Type B pancreatic cell (in vitro differentiated cells): Measurements from ENCODE around the gene TCF7L2. TPM values are rescaled to one million over a fixed set of nuclear protein-coding genes. Genes with fewer than 3 reads are reported as not detected.

ENCODE experiments used
- DNase-seq: peaks from one replicate; pipeline ENCODE4 v3.0.0; 2021; ENCODE audit warnings: mixed read lengths; ENCODE audit not compliant: unreplicated experiment; ENCODE audit errors: extremely low spot score
- H3K27ac Mint-ChIP-seq: 2 replicates; pipeline ENCODE4 v1.8.0; 2021; ENCODE audit warnings: mild to moderate bottlenecking, mixed read lengths
- H3K27me3 Mint-ChIP-seq: 2 replicates; pipeline ENCODE4 v1.8.0; 2021; ENCODE audit warnings: mixed read lengths
- H3K36me3 Mint-ChIP-seq: 2 replicates; pipeline ENCODE4 v1.8.0; 2021; ENCODE audit warnings: mixed read lengths
- H3K4me1 Mint-ChIP-seq: one replicate; pipeline ENCODE4 v1.8.0; 2021; ENCODE audit warnings: mixed read lengths; ENCODE audit not compliant: unreplicated experiment
- H3K4me3 Mint-ChIP-seq: 2 replicates; pipeline ENCODE4 v1.8.0; 2021; ENCODE audit warnings: mild to moderate bottlenecking, mixed read lengths
- H3K9me3 Mint-ChIP-seq: 2 replicates; pipeline ENCODE4 v1.8.0; 2021; ENCODE audit warnings: mixed read lengths
- total RNA-seq: library from RNA; stranded (reverse); gene quantifications from 2 replicates; pipeline ENCODE4 v1.2.1, GENCODE V29; 2021; ENCODE audit warnings: low replicate concordance
- TF ChIP-seq, protein P1 (sequence below): fragments of 200-600 bp; sonication (generic); conservative IDR thresholded peaks from 2 replicates; pipeline ENCODE4 v1.5.0; 2021; ENCODE audit warnings: antibody characterized with exemption, mild to moderate bottlenecking

Gene TCF7L2
- total RNA-seq, 1 donor from 2014 or later = 39.7 TPM

DNA sequence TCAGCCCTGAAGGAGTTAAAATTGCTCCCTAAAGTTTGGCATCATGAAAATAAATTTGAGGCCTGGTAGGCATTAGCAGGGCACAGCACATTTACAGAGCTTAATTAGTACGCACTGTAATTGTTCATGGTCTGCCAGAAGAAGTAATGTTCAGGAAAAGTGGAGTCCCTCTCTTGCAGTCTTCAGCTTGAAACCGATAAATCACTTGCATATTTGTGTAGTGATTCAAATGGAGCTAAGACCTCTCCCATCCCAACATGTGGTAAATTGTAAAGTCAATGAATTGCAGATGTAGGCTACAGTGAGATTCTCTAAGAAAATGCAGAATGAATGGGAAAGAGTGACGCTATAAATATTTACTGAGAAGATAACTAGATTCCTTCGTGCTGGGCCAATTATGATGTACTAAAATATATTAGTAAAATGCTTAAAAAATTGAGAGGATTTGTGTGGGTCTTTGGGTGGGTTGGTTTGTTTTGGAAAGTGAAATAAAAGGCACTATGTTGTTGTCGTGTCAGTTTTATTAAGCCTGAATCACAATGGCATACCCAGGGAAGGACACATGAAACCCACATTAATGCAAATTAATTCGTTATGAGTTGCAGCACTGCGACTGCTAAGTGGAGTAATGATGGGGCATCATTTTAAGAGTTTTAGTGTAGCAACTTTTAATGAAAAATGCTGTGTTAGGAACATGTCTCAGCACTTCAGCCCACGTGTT is 8.4 kb downstream of the TCF7L2 start:
- H3K27ac Mint-ChIP-seq = peak overlapping the region; percentile 4
- no peaks in the 10 kb centered on the region for H3K9me3 Mint-ChIP-seq
- peak overlapping the region; percentile 46 for H3K4me3 Mint-ChIP-seq
- H3K4me1 Mint-ChIP-seq = peaks cover 85% of the 10 kb centered on the region
- peaks cover 26% of the 10 kb centered on the region for H3K36me3 Mint-ChIP-seq
- TF ChIP-seq, protein P1, sequence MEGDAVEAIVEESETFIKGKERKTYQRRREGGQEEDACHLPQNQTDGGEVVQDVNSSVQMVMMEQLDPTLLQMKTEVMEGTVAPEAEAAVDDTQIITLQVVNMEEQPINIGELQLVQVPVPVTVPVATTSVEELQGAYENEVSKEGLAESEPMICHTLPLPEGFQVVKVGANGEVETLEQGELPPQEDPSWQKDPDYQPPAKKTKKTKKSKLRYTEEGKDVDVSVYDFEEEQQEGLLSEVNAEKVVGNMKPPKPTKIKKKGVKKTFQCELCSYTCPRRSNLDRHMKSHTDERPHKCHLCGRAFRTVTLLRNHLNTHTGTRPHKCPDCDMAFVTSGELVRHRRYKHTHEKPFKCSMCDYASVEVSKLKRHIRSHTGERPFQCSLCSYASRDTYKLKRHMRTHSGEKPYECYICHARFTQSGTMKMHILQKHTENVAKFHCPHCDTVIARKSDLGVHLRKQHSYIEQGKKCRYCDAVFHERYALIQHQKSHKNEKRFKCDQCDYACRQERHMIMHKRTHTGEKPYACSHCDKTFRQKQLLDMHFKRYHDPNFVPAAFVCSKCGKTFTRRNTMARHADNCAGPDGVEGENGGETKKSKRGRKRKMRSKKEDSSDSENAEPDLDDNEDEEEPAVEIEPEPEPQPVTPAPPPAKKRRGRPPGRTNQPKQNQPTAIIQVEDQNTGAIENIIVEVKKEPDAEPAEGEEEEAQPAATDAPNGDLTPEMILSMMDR = no peak
- H3K27me3 Mint-ChIP-seq = no peaks in the 10 kb centered on the region
- DNase-seq = no peak

DNA sequence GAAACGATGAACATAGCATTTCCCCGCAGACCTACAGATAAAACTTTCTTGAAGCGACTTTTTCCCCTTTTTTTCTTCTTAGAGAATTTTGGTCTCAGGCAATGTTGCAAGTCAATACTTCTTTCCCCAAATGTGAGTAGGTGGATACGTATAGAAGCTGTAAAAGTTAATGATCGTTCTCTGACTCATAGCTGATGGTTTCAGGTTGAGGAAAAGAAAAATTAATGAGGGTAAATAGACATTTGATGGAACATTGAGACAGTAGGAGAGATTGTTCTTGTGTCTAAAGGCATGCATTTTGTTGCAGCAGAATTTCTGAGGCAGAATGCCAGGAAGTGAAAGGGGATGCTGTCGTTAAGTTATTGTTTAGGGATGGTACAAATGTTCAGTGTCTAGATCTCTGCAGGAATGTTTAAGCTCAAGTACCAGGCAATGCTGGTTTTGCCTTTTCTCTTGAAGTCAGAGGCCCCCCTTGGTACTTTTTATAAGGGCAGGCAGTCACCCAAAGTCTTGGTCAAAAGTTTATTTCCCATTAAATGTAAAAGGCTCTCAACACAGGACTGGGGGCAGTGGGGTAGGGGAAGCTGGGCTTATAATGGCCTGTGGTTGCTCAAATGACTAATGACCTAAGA is 9.3 kb downstream of the TCF7L2 start:
- peak overlapping the region; percentile 10 for H3K27ac Mint-ChIP-seq
- peaks cover 32% of the 10 kb centered on the region for H3K36me3 Mint-ChIP-seq
- peaks cover 85% of the 10 kb centered on the region for H3K4me1 Mint-ChIP-seq
- H3K9me3 Mint-ChIP-seq = no peaks in the 10 kb centered on the region
- peak overlapping the region; percentile 8 for H3K4me3 Mint-ChIP-seq
- H3K27me3 Mint-ChIP-seq = no peaks in the 10 kb centered on the region
- no peak for DNase-seq
- TF ChIP-seq, protein P1 = no peak

DNA sequence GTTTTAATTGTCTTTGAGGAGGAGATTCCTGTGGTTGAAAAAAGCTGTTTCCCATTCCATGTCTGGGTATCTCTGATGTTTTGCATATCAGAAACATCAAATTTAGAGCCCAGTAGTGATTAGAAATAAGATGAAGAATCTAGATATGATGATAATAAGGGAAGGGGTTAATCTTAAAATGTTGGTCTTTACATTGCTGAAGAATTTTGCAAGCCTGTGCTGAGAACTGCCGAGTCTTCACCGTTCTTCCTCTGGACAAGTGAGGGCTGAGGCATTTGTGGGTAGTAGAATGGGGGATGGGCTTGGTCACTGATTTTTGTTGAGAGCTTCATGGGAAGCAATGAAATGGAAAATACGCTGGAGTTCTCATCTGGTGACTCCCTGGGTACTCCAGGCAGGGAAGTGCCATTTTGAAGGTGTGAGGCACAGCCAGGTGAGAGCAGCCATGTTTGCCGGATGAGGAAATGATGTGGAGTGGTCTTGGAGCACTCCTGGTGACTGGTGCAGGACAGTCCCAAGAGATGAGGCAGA is 10.2 kb downstream of the TCF7L2 start:
- Mint-ChIP-seq H3K27me3 (no peaks in the 10 kb centered on the region), H3K4me3 (no peak overlapping the region), H3K27ac (no peak overlapping the region), H3K4me1 (peaks cover 83% of the 10 kb centered on the region), H3K9me3 (no peaks in the 10 kb centered on the region), H3K36me3 (peaks cover 37% of the 10 kb centered on the region)
- DNase-seq = no peak
- TF ChIP-seq, protein P1 = no peak

- no peak overlapping the region for H3K4me3 Mint-ChIP-seq
- H3K27ac Mint-ChIP-seq = peak overlapping the region; percentile 22
- H3K9me3 Mint-ChIP-seq = no peaks in the 10 kb centered on the region
- no peak for DNase-seq
- no peaks in the 10 kb centered on the region for H3K27me3 Mint-ChIP-seq
- peaks cover 76% of the 10 kb centered on the region for H3K4me1 Mint-ChIP-seq
- peaks cover 42% of the 10 kb centered on the region for H3K36me3 Mint-ChIP-seq
- TF ChIP-seq, protein P1 = no peak
Observed at GRCh38 chr10:112961609-112962008, 11.6 kb downstream of the TCF7L2 start.

DNA sequence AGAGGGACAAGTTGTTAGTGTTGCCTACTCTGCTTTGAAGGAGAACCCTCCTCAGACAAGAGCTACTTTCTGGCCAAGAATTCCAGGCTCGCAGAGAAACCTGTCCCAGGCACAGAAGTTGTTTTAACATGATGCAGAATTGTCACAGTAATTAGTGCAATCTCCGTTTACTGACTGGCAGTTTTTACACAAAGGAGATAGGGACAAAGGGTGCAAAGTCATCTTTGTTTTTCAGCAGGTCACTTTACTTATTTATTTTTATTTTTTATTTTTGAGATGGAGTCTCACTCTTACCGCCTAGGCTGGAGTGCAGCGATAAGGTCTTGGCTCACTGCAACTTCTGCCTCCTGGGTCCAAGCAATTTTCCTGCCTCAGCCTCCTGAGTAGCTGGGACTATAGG is 12.3 kb downstream of the TCF7L2 start:
- DNase-seq = no peak
- Mint-ChIP-seq H3K36me3 (peaks cover 50% of the 10 kb centered on the region), H3K4me1 (peaks cover 71% of the 10 kb centered on the region), H3K27me3 (no peaks in the 10 kb centered on the region), H3K4me3 (no peak overlapping the region), H3K9me3 (no peaks in the 10 kb centered on the region), H3K27ac (no peak overlapping the region)
- TF ChIP-seq, protein P1 = no peak
